ENCODE measurements around the gene CRHR1.

Gene CRHR1

DNA sequence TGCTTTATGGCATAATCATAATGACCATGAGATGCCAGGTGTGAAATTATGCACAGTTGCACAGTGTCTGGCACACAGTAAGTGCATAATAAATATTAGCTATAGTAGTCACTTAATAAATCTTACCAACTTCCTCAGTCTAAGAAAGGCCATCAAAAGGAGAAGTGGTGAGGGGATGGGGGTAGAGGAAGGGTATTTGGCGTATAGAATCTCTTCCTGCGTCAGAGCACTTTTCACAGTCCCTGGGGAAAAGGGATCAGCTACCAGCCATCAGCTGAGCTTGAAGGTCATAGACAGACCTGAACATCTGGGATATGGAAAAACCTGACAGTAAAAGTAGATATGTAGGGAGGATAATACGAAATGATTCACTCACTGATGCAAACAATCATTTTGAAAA is 5.8 kb downstream of the CRHR1 start:
- DNase-seq (ENCODE audit: low spot score) = peak; percentile 71

DNA sequence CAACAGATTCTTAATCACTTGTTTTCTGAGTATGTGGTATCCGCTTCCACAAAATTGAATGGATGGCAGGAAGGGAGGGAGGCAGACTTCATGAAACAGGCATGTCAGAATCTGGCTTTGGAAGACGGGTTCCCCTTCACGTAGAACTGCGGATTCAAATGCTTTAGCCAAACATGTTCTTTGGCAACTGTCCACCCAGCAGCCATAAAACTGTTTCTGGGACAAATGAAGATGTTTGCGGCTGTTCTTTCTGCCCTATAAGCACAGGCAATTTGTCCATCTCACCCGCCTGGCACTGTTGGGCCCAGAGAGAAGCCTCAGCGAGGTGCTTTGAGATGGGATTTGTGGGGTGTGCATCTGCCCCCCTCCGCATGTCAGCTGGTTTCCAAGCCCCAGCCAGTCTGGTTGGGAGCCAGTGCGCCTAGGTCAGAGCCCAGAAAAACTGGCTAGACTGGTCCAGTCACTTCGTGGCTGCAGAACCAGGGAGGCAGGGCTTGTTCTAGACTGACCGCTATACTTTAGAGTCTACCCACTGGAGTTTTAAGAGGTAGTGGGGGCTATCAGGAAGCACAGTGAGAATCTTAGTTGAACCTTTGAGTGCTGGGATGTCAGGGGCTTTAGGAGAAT is 6.3 kb downstream of the CRHR1 start:
- no peak for DNase-seq (ENCODE audit: low spot score)

DNA sequence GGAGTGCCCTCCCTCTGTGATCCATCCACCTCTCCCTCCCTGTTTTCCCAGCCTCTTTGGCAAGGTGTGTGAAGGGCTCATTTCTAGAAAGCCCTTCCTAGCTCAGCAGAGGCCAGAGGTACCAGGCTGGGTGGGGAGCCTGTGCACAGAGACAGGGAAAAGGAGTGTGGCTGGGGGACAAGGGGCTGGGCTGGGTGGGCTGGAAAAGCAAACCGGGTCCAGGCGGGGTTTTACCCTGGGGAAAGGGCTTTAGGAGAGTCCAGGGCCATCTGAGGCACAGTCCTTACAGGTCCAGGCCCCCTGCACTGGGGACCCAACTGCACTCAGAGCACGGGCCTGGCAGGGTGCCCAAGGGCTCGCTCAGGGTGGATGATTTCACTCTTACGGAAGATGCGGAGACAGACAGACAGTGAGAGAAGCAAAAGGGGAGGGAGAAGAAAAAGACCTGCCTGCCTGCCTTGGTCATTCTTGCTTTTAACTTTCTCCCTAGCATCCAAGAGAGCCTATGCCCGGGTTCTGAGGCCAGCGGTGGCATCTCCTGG is 7.0 kb downstream of the CRHR1 start:
- DNase-seq (ENCODE audit: low spot score) = no peak

DNA sequence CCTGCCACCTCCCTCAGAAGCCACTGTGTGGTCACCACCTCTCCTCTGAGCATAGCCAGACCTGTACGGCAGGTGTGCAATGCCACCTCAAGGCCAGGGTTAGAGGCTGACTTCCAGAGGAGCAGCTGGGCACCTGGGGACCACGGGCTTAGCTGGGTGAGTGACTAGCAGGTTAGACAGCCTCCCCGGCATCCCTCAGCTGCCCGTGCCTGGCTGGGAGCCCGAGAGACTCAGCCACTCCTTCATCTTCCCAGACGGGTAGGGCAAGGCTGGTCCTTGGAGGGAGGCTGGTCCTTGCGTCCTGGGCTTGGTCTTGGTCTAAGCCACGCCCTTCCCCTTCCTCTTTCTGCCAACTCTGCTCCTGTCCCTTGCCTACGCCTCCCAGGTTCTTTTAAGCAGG is 7.8 kb downstream of the CRHR1 start:
- DNase-seq (ENCODE audit: low spot score) = no peak

DNA sequence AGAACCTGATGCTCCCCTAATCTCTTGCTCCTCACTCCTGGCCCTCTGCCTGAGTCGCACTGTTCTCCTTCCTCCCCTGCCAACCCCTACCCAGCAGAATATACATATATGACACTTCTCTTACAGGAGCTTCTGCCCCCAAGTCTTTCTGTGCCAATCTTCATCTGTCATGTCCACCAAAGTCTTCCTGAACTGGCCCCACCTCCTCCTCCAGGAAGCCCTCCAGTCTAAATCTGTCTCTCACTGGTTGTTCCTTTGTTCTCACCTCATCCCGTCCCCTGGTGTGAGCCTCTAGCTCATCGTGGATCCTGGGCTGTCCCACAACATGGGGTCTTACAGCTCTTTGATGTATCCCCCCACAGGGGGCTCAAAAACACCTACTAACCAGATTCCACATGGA is 8.3 kb downstream of the CRHR1 start:
- DNase-seq (ENCODE audit: low spot score) = no peak

DNA sequence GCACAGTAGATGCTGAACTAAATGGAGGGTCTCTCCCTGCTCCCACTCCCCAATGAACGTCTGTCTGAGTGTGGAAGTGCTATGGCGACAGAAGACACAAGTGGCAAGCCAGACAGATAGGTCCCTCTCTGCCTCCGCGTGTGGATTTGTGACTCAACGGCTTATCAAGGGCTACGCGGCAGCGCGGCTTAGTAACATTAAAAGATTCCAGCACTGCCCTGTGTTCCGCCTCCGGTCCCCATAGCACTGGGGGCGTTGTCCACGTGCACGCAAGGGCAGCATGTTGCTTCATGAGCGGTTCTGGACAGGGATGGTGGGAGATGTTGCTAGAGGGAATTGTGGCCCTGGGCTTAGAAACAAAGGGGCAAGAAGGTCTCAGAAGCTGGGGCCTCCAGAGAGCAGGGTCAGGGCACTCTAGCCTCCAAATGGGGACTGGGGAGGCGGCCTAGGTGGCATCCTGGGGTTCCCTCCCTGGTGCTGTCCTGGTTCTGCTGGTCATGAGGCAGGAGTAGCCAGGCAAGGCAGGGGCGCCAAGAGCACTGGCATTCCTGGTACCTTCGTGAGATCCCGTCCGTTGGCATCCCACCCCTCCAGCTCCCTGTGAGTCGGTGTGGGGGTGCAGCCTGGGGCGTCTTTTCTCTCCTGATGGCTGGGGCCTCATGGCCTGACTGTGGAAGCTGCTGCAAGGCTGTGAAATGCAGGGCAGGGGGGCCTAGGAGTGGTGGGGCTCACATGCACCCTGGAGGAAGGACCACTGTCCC is 9.1 kb downstream of the CRHR1 start:
- no peak for DNase-seq (ENCODE audit: low spot score)

DNA sequence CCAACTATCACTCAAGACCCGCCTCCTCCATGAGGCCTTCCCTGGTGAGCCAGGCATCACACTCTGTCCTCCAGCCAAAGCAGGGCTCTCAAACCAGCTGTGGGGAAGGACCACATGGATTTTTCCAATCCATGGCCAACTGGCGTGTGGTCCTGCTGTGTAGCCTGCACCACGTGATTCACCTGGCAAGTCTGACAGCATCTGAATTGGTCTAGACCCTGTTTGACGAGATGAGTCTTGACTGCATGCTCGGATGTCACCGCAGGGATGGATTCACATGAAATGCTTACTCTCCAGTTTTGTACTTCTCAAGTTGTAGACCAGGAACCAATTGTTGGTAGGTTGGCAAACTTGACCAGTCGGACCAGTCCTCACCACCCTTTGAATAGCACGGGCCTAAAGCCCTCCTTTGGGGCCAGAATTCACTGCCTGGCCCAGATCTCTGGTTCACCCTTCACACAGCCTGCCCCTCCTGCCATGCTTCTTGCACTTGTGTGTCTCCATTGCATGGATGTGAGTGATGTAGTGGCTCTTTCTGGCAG is 9.9 kb downstream of the CRHR1 start:
- DNase-seq (ENCODE audit: low spot score) = no peak

DNA sequence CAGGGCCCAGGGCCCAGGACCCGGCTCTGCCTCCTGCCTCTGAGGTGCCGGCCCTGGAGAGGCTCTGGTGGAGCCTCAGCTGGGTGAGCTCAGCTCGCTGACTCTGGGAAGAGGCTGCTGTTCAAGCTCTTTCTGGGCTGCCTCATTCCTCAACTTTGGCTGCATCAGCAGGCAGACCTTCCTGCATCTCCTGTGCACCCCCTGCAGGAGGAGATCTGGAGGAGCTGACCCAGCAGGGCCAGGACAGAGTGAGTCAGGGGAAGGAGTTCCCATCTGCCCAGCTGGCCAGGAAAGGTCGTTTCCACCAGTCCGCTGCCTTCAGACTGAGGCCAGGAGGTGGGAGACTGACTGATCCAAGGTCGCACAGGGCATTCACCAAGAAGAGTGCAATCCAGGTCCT is 10.7 kb downstream of the CRHR1 start:
- DNase-seq (ENCODE audit: low spot score) = no peak

DNA sequence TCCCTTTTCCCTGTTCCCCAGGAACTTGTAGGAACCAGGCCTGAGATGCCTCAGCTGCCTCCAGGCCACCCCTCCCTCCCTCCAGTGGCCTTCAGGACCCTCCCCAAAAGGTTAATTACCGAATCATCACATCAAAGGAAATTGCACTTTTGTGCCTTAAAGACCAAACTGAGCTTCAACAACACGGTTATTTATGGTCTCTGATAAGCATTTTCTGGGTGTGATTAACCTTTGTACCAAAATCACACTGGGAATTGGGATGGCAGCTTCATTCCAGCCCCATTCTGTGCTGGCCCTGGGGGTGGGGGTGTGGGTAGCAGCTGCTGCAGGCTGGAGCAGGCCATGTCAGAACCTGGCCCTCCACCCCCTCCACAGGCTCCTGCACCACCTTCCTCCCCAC is 16.7 kb downstream of the CRHR1 start:
- DNase-seq (ENCODE audit: low spot score) = no peak

DNA sequence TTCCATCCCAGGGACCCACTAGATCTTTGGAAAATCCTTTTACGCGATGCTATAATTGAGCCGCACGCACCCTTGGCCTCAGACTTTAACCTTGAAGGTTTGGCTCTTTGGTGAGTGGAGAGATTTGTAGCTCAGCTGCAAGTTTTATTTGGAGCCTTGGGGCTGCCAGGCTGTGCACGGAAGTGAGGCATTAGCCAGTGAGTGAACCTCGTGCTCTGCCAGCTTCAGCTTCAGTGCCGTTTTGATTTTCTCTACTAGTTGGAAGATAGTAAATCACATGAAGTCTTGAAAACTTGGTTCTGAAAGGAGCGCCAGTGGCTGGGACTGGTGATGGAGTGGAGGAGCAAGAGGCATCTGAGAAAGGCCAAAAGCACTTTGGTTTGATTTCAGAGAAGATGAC is 17.3 kb downstream of the CRHR1 start:
- no peak for DNase-seq (ENCODE audit: low spot score)

DNA sequence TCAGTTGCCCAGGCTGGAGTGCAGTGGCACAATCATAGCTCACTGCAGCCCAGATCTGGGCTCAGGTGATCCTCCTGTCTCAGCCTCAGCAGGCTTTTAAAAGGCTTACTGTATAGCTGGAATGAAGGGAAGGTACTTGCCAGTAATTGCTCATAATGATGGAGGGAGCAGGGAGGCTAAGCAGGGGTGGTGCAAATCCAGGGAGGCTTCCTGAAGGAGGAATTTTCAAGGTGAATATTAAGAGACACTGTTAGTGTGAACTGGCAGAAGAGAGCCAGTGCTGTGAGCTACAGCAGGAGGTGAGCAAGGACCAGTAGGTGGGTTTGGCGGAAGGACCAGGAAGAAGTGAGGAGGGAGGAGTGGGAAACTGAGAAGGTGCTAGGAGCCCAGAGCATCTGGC is 24.7 kb downstream of the CRHR1 start:
- DNase-seq (ENCODE audit: low spot score) = no peak

DNA sequence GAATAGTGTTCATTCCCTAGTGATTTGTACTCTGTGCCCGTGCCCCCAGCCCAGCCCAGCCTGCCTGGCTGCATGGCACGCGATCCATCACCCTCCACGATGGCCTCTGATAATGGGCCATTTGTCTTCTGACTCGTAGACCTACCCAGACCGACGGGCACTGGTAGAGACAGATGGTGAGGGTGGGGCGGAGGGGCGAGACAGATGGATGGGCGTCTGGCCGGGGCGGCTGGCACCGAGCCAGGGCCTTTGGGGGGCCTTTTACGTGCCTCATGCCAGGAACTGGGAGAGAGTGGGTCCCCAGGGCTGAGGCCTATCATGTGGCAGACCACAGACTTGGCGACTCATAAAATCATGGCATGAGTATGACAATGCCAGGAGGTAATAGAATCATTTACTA is 25.4 kb downstream of the CRHR1 start:
- peak; percentile 93 for DNase-seq (ENCODE audit: low spot score)

DNA sequence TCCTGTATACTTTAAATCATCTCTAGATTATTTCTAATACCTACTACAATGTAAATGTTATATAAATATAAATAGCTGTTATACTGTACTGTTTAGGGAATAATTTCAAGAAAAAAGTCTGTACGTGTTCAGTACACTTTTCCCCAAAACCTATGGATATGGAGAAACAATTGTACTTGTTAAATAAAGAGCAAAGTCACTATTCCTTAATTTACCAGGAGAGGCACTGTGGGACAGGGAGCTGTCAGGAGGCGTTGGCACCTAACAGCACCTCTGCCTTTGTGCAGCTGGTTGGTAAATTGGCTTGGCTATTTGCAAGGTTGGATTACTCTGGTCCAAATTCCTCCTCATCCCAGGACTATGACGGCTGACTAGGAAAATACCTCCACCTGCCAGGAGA is 28.0 kb downstream of the CRHR1 start:
- DNase-seq (ENCODE audit: low spot score) = no peak

DNA sequence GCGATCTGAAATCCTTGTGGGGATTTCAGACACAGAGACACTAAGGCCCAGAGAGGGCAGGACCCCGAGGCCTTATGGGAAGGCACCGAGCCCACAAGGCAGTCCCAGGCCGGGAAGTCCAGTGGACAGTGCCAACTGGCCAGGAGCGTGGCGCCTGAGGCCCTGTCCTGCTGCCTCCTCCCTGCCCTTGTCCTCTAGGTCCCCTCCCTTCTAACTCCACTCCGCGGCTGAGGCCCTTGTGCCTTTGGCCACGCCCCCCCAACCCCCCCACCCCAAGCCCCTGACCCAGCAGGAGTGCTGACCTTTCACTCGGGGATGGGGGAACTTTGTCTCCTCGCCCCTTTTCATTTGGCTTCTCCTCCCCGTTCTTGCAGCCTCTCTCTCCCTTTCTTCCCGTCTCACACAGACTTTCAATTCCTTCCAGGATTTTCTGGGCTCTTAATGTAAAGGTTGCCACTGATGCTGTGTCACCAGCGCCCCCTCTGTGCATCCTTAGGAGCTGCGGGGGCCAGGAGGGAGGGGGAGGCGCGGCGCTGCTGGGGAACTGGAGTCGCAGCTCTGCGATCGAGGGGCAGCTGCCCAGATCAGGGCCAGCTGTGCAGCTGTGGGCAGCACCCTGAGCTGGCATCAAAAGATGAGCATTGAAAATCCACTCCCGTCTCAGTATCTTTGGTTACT is 29.1 kb downstream of the CRHR1 start:
- DNase-seq (ENCODE audit: low spot score) = peak; percentile 78

DNA sequence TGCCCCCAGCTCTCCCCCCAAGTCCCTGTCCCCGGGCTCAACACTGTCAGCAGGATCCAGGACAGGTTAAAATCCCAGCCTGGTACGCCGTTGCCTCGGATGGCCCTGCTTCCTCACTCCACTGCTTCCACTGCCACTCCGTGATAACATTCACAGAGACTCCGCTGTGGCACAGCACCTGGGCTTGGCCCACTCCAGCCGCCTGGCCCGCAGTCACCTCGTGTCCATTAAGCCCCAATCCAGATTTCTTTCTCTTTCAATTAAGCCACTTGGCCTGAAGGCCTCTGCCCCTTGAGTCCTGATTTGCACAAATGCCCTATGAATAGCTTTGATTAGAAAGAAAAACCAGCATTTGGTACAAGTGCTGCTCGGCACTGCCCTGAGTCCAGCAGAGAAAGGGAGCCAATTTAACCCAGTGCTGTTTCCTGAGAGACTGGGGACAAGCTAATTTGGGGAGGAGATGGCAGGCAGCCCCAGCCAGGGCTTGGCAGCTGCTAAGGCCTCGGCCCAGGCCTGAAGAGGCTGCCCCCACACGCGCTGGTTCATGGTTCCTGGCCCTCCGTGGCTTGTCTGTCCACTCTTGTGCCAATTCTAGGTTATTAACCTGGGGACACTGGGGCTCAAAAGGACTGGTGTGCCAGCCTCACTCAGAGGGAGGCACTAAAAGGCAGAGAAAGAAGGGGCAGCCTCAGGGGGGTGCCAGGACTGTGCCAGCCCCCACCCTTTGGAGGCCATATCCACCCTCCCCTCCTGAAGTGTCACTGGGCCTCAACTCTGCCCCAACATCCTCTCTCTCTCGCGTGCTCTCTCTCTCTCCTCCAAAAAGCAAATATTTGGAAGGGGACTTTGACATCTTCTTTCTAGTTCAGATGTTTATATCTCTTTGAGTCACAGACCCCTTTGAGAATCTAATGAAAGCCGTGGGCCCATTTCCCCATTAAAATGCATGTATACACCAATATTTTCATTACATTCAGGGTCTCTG is 30.8 kb downstream of the CRHR1 start:
- no peak for DNase-seq (ENCODE audit: low spot score)

DNA sequence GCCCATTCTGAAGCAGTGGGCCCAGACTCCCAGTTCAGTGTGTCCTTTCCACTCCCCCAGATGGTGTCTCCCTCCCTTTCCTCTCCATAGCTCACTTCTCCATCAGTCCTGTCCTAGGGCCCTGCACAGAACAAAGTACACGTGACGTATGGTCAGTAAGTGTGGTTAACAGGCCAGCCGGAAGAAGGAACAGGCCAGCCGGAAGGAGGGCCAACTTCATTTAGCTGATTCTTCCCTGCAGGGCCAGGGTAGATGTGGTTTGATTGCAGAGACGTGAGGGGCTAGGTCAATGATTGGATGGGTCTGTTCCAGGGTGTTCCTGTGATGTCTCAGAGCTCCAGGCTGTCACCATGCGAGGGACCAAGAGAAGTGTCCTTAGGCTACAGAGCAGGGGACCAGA is 31.6 kb downstream of the CRHR1 start:
- no peak for DNase-seq (ENCODE audit: low spot score)

DNA sequence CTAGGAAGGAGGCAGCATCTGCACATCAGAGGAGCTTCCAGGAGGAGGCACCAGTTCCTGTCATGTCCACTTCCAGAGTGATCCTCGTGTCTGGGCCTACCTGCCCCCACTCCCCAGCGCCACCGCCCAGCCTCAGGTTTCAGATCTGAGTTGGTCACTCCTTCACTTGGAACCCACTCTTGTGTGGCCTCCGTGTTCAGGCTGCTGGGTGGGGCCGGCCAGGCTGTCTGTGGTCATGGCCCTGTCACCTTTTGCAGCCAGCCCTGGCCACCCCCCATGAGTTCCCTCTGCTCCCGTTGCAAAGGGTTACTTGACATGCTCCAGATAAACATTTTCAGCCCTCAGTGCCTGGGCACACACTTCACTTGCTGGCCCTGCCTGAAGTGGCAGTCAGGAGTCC is 33.9 kb downstream of the CRHR1 start:
- no peak for DNase-seq (ENCODE audit: low spot score)

DNA sequence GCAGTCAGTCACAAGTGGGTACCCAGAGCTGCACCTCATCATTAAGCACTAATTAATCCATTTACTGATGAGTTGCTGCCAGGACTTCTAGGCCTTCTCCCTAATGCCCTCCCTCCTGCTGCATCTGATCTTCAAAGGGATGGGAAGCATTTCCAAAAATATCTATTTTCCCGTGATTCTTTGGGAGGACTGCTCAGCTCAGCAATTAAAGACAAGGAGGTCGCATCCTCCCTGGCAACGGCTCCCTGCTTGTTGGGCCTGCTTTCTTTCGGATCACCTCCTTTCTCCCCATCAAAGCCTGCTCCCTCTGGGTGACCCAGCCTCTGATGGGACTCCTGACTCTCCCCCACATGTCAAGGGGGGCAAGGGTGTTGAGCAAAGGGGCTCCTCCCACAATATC is 34.6 kb downstream of the CRHR1 start:
- no peak for DNase-seq (ENCODE audit: low spot score)

DNA sequence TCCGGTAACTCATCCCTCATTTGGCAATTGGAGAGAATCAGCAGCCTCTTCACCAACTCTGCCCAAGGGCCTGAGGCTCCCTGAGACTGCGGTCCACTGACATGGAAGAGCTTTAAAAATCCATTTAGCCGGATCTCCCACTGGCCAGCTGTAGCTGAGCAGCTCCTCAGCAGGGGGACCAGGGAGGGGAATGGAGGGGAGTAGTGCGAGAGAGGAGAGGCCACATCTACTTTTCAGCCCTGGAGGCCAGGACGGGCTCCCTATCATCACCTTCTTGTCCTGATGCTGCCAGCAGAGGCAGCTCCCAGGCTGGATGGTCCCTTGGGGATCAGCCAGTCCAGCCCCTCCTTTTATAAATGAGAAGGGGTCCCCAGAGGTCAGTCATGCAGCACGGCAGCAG is 35.5 kb downstream of the CRHR1 start:
- no peak for DNase-seq (ENCODE audit: low spot score)

DNA sequence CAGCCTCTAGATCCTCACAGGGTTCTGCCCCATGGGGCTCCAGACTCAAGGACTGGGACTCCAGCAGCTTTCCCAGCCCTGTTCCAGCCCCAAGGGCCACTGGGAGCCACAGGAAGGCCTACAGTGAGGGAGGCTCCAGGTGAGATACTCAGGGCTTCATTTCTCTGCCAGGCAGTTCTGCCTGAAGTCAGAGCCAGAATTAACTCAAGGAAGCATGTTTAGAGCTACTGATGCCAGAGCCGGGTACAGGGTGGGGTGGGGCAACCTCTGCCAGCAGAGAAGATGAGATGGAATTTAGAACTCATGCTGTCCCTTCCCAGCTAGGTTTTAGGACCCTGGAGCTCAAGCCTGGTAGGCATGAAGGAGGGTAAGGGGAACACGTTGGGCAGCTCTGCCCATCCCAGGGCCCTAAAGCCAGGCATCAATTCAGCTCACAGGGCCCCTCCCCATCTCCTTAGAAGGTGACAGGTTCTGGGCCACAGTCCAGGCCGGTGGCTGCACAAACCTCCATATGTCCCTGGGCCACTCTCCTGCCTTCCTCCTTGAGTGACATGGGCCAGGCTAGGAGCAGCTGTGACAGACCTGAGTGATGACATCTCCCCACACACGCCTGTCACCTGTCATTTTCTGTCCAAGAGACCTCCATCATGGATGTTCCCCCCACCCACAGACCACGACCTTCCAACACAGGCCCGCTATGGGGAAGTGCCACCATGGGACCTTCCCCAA is 36.1 kb downstream of the CRHR1 start:
- DNase-seq (ENCODE audit: low spot score) = no peak

DNA sequence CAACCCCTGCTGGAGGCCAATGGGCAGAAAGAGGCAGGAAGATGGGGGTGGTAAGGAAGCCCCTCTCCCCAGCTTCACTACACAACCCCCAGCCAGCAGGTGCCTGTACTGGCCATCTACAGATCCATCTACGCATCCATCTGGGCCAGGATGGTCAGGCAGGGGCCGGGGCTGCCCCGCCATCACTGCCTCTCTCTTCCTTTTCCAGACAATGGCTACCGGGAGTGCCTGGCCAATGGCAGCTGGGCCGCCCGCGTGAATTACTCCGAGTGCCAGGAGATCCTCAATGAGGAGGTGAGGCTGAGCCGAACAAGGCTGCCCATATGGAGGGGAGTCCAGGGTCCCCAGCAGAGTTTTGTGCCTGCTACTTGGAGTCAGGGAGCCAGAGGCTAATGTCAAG is 37.0 kb downstream of the CRHR1 start:
- DNase-seq (ENCODE audit: low spot score) = no peak
